ENCODE data around the gene IL20RB.

Gene IL20RB

GRCh38 chr3:137039570-137039969 is 81.8 kb downstream of the IL20RB start:
- DNase-seq (ENCODE audit: low read depth), result no peak

GRCh38 chr3:137041251-137041650 is 83.5 kb downstream of the IL20RB start:
- DNase-seq (ENCODE audit: low read depth), result no peak

- DNase-seq (ENCODE audit: low read depth), result no peak
Observed at GRCh38 chr3:137041686-137042085, 83.9 kb downstream of the IL20RB start.

GRCh38 chr3:137046747-137047146 is 89.0 kb downstream of the IL20RB start:
- DNase-seq (ENCODE audit: low read depth), result no peak

- DNase-seq (ENCODE audit: low read depth), result no peak
Observed at GRCh38 chr3:137047240-137047639, 89.5 kb downstream of the IL20RB start.

- no peak for DNase-seq (ENCODE audit: low read depth)
Observed at GRCh38 chr3:137050281-137050680, 92.5 kb downstream of the IL20RB start.

GRCh38 chr3:137052298-137052697 is 94.5 kb downstream of the IL20RB start:
- no peak for DNase-seq (ENCODE audit: low read depth)
